Subcutaneous adipose tissue (tissue), 4 donors: ENCODE data around the gene CNPY1. TPM values are rescaled to one million over a fixed set of nuclear protein-coding genes. Genes with fewer than 3 reads are reported as not detected.

Experiments used
- CTCF ChIP-seq: fragments of 450-650 bp; IDR thresholded peaks from one replicate; pipeline ENCODE4 v1.5.1; 2016; ENCODE audit warnings: low read depth, mild to moderate bottlenecking, control low read depth, antibody characterized with exemption, moderate library complexity
- total RNA-seq, 4 donors: library from RNA; depleted of rRNA; stranded (reverse); fragments of >200 nt; gene quantifications; one replicate each; pipeline ENCODE4 v1.1.0, GENCODE V29; 2016

Gene CNPY1
- total RNA-seq, 4 donors from 2014 or later = not detected

- TF ChIP-seq CTCF = no peak
Measured at GRCh38 chr7:155578016-155578415, 31.7 kb upstream of the CNPY1 start.

- TF ChIP-seq CTCF = no peak
Measured at GRCh38 chr7:155577509-155577905, 31.1 kb upstream of the CNPY1 start.

GRCh38 chr7:155576900-155577508 lies 30.6 kb upstream of the CNPY1 start:
- no peak for TF ChIP-seq CTCF

- TF ChIP-seq CTCF = no peak
Measured at GRCh38 chr7:155576416-155576815, 30.1 kb upstream of the CNPY1 start.

- TF ChIP-seq CTCF = no peak
Measured at GRCh38 chr7:155574556-155575290, 28.4 kb upstream of the CNPY1 start.

GRCh38 chr7:155571581-155572345 lies 25.4 kb upstream of the CNPY1 start:
- no peak for TF ChIP-seq CTCF

GRCh38 chr7:155570991-155571390 lies 24.6 kb upstream of the CNPY1 start:
- TF ChIP-seq CTCF = no peak
